Heart left ventricle (tissue), 16 donors: ENCODE results near the gene MMP26. TPM values are rescaled to one million over a fixed set of nuclear protein-coding genes. Genes with fewer than 3 reads are reported as not detected.

Source experiments
- ATAC-seq, 4 donors: fragments of 200-7000 bp; cut with Tn5 transposase; one replicate each; pipeline ENCODE4 v1.9.1; 2020 to 2022; ENCODE audit warnings: moderate library complexity in 4 of 4, mild to moderate bottlenecking in 3 of 4, moderate number of reproducible peaks in 1 of 4
- DNase-seq, 5 donors: peaks; one replicate each; pipeline ENCODE4 v3.0.0-alpha.2; 2020
- H3K27ac ChIP-seq, 12 donors: fragments of 200-600 bp; sonication (generic) in 4 of 12; one replicate each; pipeline versions ENCODE4 v1.5.0 to v1.8.0; 2016 to 2022; ENCODE audit warnings: mild to moderate bottlenecking in 2 of 12
- H3K27me3 ChIP-seq, 9 donors: fragments of 200-600 bp; sonication (generic) in 2 of 9; one replicate each; pipeline versions ENCODE4 v1.5.1 to v1.8.0; 2016 to 2022; ENCODE audit warnings: mild to moderate bottlenecking in 3 of 9
- H3K36me3 ChIP-seq, 9 donors: fragments of 200-600 bp; sonication (generic) in 2 of 9; one replicate each; pipeline versions ENCODE4 v1.5.0 to v1.8.0; 2018 to 2022; ENCODE audit warnings: mild to moderate bottlenecking in 2 of 9
- H3K4me1 ChIP-seq, 12 donors: fragments of 200-600 bp; sonication (generic) in 4 of 12; one replicate each; pipeline versions ENCODE4 v1.5.0 to v1.8.0; 2016 to 2022; ENCODE audit warnings: mild to moderate bottlenecking in 3 of 12
- H3K4me3 ChIP-seq, 12 donors: fragments of 200-600 bp; sonication (generic) in 4 of 12; one replicate each; pipeline versions ENCODE4 v1.5.0 to v1.8.0; 2017 to 2022; ENCODE audit warnings: mild to moderate bottlenecking in 9 of 12, moderate library complexity in 4 of 12
- H3K9me3 ChIP-seq, 12 donors: fragments of 200-600 bp; sonication (generic) in 4 of 12; one replicate each; pipeline versions ENCODE4 v1.5.0 to v1.8.0; 2016 to 2022; ENCODE audit warnings: mild to moderate bottlenecking in 1 of 12
- POLR2A ChIP-seq, 2 donors: fragments of 450-650 bp; IDR thresholded peaks; one replicate each; pipeline ENCODE4 v1.6.1; 2017; ENCODE audit warnings: antibody characterized with exemption in 2 of 2, mild to moderate bottlenecking in 2 of 2, moderate library complexity in 2 of 2
- WGBS, 4 donors: extraction: QIAGEN DNeasy Blood & Tissue Kit in 2 of 4; methylation state at CpG; one replicate each; pipeline versions ENCODE4 v1.1.5 to v1.1.7; 2013 to 2018; 5-methylcytosine and 5-hydroxymethylcytosine counted together
- intact Hi-C, 10 donors: fragments of 100-400 bp; cut with DNase I; formaldehyde crosslinking; loops; one replicate each; pipeline versions ENCODE4 v1.11.1 to v1.14.2; 2022
- long read RNA-seq, 3 donors: library from polyadenylated mRNA; unstranded; transcript quantifications; one replicate each; pipeline ENCODE4 v2.0.0, GENCODE V29; 2020 to 2021
- polyA plus RNA-seq, 2 donors: library from polyadenylated mRNA; stranded (reverse); fragments of 200-250 nt; gene quantifications; one replicate each; pipeline ENCODE4 v1.2.3, GENCODE V29; 2013
- total RNA-seq, 9 donors: library from RNA; depleted of rRNA in 2 of 9; stranded (reverse); fragments of >200 nt in 2 of 9; fragmentation: NEBNext Ultra II Directional in 3 of 9; extraction: Animal tissue kit (Norgen Biotek cat#: 25700) in 3 of 9; gene quantifications; one replicate each; pipeline versions ENCODE4 v1.1.0 to v1.2.4, GENCODE V29; 2016 to 2023
- TF ChIP-seq, protein P1 (sequence below), 12 donors: fragments of 200-600 bp; sonication (generic) in 4 of 12; IDR thresholded peaks; one replicate each; pipeline versions ENCODE4 v1.5.0 to v1.8.0; 2018 to 2022; ENCODE audit warnings: antibody characterized with exemption in 12 of 12, mild to moderate bottlenecking in 5 of 12
- donor health status: ischemic (EF 13 %, LVEDD 7.1; RV severe dilation, severe dysfunction).
- donor health status: healthy with polysubstance abuse.
- donor health status: DM: no; HTN: yes; CAD: no.
- donor health status: DM: no; HTN: no; CAD: no.
- donor health status: ischemic (EF 25% LVEDD 6.9; RV normal size, moderate dysfunction).
- donor health status: ischemic (EF 25% LVEDD 5.7; RV mildly dilated, moderate dysfunction).
- donor health status: healthy.
- donor health status: DM: yes; HTN: yes; CAD: no.
- donor health status: ischemic (EF 35%, LVEDD 5.7; RV mildly dilated, moderate dysfunction).
- donor health status: nonischemic (EF 11% LVEDD 7.7; RV severe dilation, severe dysfunction).
- donor health status: DM: yes; HTN: yes; CAD: no.
- donor health status: PGD.
- donor health status: ischemic (EF 29% LVEDD 5.4; RV normal size, mild dysfunction).
- donor health status: nonischemic (EF 23%, LVEDD 6.1; RV moderate dilation, normal function).

MMP26 gene
- total RNA-seq (not detected), polyA plus RNA-seq (not detected)
- long read RNA-seq, donor 1 = 0 reads
- long read RNA-seq, donor 2 = 0 reads
- long read RNA-seq, donor 3 = 0 reads

DNA sequence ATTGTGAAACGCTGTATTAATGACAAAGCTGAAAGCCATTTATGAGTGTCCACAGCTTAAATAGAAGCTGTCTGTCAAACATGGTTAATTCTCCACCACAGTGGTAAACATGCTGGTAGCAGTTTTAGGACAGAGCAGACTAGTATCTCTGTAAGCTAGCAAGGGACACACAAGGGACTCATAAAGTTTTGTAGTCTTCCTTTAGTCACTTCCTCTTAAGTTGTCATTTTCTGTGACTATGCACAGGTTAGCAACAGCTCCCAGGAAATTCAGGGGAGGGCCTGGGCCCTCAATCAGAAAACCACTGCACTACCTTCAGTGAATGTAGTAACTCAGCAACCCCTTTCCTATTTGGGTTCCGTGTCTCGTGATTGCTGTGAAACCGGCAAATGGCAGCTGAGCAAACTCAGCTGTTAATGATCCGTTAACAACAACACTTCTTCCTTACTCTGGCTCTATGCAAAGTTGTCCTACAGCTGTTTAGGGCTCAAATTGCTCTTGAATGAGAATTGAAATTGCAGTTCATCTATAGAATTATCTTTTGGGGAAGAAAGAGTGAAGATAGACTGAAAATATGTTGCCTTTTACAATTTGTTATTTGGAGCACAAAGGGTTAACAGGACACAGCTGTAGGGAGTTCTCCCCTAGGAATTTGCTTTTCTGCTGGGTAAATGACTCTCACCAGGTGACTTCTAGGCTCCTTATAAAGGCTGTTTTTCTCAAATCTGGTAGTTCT lies at the start of gene MMP26:
Gene MMP26, plus strand, starts transcription at position 731 of the 736 bp plus-strand sequence.
- ATAC-seq (no peak), DNase-seq (no peak)
- H3K4me3 ChIP-seq = no peak within 1 kb of the TSS
- 31 to 46% (median 44%) methylated on average over 5 of the region's 5 CpGs for WGBS, 4 donors
- peaks cover 0 to 7% (median 0%) of the 10 kb centered on the region in 12 donors for H3K4me1 ChIP-seq
- no peaks in the 10 kb centered on the region for H3K9me3 ChIP-seq
- peak within 1 kb of the TSS in 1 of 12 donors; percentile 28 for H3K27ac ChIP-seq
- intact Hi-C loops = loop anchor here in 1 of 10 donors (5.0 kb wide), 1 partner anchor 57 kb away; no protein-coding TSS in a partner anchor
- TF ChIP-seq POLR2A (IDR thresholded peaks at IDR 0.05) = no peak
- TF ChIP-seq, protein P1, sequence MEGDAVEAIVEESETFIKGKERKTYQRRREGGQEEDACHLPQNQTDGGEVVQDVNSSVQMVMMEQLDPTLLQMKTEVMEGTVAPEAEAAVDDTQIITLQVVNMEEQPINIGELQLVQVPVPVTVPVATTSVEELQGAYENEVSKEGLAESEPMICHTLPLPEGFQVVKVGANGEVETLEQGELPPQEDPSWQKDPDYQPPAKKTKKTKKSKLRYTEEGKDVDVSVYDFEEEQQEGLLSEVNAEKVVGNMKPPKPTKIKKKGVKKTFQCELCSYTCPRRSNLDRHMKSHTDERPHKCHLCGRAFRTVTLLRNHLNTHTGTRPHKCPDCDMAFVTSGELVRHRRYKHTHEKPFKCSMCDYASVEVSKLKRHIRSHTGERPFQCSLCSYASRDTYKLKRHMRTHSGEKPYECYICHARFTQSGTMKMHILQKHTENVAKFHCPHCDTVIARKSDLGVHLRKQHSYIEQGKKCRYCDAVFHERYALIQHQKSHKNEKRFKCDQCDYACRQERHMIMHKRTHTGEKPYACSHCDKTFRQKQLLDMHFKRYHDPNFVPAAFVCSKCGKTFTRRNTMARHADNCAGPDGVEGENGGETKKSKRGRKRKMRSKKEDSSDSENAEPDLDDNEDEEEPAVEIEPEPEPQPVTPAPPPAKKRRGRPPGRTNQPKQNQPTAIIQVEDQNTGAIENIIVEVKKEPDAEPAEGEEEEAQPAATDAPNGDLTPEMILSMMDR (IDR thresholded peaks at IDR 0.05) = no peak
- no peaks in the 10 kb centered on the region for H3K27me3 ChIP-seq
- H3K36me3 ChIP-seq = no peaks in the 10 kb centered on the region

DNA sequence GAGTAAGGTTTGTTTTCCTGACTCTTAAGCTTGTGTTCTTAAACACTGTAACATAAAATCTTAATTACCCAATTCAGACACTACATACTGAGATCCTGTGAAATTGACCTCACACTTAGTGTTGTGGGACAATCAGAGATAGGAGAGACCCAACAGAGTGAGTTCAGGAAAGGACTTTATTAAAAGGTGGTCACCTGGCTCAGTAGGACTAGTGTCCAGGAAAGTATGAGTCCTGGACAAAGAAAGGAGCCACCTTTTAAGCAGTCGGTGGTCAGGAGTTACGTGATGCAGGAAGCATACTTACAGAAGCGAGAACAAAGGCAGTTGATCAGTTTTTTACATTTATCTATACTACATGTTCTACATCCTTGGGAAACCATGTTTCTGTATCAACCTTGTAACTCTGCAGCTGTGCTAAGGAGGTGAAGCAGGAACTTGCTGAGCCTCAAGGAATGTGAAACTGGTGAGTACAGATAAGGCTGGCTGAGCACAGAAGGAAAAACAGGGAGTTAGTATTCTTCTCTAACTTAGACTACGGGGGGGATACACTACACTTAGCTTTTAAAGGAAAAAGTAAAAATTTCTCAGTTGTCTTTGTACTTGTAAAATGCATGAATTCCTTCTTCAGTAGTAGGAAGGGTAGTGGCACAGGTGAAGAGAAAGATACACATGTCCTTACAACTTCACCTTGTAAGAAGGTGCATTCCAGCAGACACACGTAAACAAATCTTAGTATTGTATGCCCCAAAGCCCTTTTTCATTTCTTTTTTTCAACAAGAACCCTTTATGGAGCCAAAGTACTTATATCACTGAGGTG lies 45.7 kb upstream of the MMP26 start:
- TF ChIP-seq, protein P1 (IDR thresholded peaks at IDR 0.05) = no peak
- TF ChIP-seq POLR2A (IDR thresholded peaks at IDR 0.05) = no peak
- intact Hi-C loops = no loop called here
- peaks cover 0 to 7% (median 0%) of the 10 kb centered on the region in 12 donors for H3K4me1 ChIP-seq
- no peaks in the 10 kb centered on the region for H3K27me3 ChIP-seq
- no peaks in the 10 kb centered on the region for H3K36me3 ChIP-seq
- ATAC-seq = no peak
- no peak overlapping the region for H3K27ac ChIP-seq
- no peak overlapping the region for H3K4me3 ChIP-seq
- no peaks in the 10 kb centered on the region for H3K9me3 ChIP-seq
- no peak for DNase-seq
- 57 to 69% (median 64%) methylated on average over 5 of the region's 5 CpGs for WGBS, 4 donors

DNA sequence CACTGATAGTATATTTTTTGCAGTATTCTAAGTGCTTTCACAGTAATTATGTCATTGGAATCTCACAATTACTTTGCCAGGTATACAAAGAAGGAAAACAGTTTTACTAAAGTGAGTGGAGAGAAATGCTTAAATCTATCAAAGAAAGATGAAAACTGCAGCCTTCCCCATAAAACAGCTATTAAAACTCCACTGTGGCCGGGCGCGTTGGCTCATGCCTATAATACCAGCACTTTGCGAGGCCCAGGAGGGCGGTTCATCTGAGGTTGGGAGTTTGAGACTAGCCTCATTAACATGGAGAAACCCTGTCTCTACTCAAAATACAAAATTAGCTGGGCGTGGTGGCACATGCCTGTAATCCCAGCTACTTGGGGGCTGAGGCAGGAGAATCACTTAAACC lies 41.7 kb upstream of the MMP26 start:
- Histone ChIP-seq H3K36me3 (no peaks in the 10 kb centered on the region), H3K4me3 (no peak overlapping the region), H3K9me3 (no peaks in the 10 kb centered on the region), H3K4me1 (peaks cover 0 to 4% (median 0%) of the 10 kb centered on the region in 12 donors), H3K27ac (no peak overlapping the region), H3K27me3 (no peaks in the 10 kb centered on the region)
- no peak for ATAC-seq
- intact Hi-C loops = no loop called here
- WGBS, 4 donors = 91 to 98% (median 96%) methylated on average over 6 of the region's 6 CpGs
- TF ChIP-seq, protein P1 (IDR thresholded peaks at IDR 0.05) = no peak
- no peak for TF ChIP-seq POLR2A (IDR thresholded peaks at IDR 0.05)
- DNase-seq = no peak

DNA sequence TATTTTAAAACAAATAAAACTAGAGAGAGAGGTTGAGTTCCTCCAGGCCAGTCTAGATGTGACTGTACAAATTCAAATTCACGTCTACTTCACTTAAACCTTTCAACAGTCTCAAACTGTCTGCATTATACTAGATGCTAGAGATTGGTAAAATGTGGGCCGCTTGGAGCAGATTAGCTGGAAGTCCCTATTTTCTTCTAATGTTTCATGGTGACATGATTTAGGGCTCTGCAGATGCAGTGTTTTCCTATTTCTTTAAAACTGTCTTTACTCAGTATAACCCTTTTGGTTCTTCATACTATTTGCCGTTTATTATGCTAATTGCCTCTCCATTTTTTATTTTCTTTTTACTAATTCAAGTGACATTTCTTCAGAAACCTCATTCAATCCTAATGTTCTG lies 40.4 kb upstream of the MMP26 start:
- Histone ChIP-seq H3K27me3 (no peaks in the 10 kb centered on the region), H3K36me3 (no peaks in the 10 kb centered on the region), H3K9me3 (no peaks in the 10 kb centered on the region), H3K27ac (no peak overlapping the region), H3K4me1 (no peaks in the 10 kb centered on the region), H3K4me3 (no peak overlapping the region)
- intact Hi-C loops = no loop called here
- TF ChIP-seq, protein P1 (IDR thresholded peaks at IDR 0.05) = no peak
- TF ChIP-seq POLR2A (IDR thresholded peaks at IDR 0.05) = no peak
- ATAC-seq (no peak), DNase-seq (no peak)
- WGBS, 4 donors = 83 to 90% (median 87%) methylated on average over 3 of the region's 3 CpGs
